Measurements from ENCODE around the gene MAF. TPM values are rescaled to one million over a fixed set of nuclear protein-coding genes. Genes with fewer than 3 reads are reported as not detected.

The MAF gene
- total RNA-seq, 1 donor from 2014 or later, result 31.4 TPM

GRCh38 chr16:79595931-79596450 is 4.5 kb downstream of the MAF start:
- Mint-ChIP-seq H3K27me3 (ENCODE audit: unreplicated experiment) (peaks cover 4% of the 10 kb centered on the region), H3K4me3 (ENCODE audit: unreplicated experiment) (peak overlapping the region; percentile 76), H3K9me3 (ENCODE audit: unreplicated experiment) (no peaks in the 10 kb centered on the region), H3K4me1 (ENCODE audit: unreplicated experiment) (peaks cover 32% of the 10 kb centered on the region), H3K36me3 (ENCODE audit: low read depth, unreplicated experiment) (peaks cover 6% of the 10 kb centered on the region), H3K27ac (ENCODE audit: unreplicated experiment) (no peak overlapping the region)
- no peak for DNase-seq (ENCODE audit: low spot score)
- no peak for TF ChIP-seq CTCF (IDR thresholded peaks at IDR 0.05; ENCODE audit: unreplicated experiment)

- DNase-seq (ENCODE audit: low spot score), result no peak
- Mint-ChIP-seq H3K4me3 (ENCODE audit: unreplicated experiment) (no peak overlapping the region), H3K27ac (ENCODE audit: unreplicated experiment) (no peak overlapping the region), H3K36me3 (ENCODE audit: low read depth, unreplicated experiment) (peaks cover 6% of the 10 kb centered on the region), H3K27me3 (ENCODE audit: unreplicated experiment) (peaks cover 4% of the 10 kb centered on the region), H3K4me1 (ENCODE audit: unreplicated experiment) (peaks cover 32% of the 10 kb centered on the region), H3K9me3 (ENCODE audit: unreplicated experiment) (no peaks in the 10 kb centered on the region)
- no peak for TF ChIP-seq CTCF (IDR thresholded peaks at IDR 0.05; ENCODE audit: unreplicated experiment)
Observed at GRCh38 chr16:79595231-79595641, 5.3 kb downstream of the MAF start.

GRCh38 chr16:79593754-79594153 is 6.8 kb downstream of the MAF start:
- no peak overlapping the region for H3K27ac Mint-ChIP-seq (ENCODE audit: unreplicated experiment)
- TF ChIP-seq CTCF (IDR thresholded peaks at IDR 0.05; ENCODE audit: unreplicated experiment), result no peak
- peaks cover 34% of the 10 kb centered on the region for H3K4me1 Mint-ChIP-seq (ENCODE audit: unreplicated experiment)
- DNase-seq (ENCODE audit: low spot score), result no peak
- no peak overlapping the region for H3K4me3 Mint-ChIP-seq (ENCODE audit: unreplicated experiment)
- no peaks in the 10 kb centered on the region for H3K9me3 Mint-ChIP-seq (ENCODE audit: unreplicated experiment)
- H3K36me3 Mint-ChIP-seq (ENCODE audit: low read depth, unreplicated experiment), result peaks cover 6% of the 10 kb centered on the region
- H3K27me3 Mint-ChIP-seq (ENCODE audit: unreplicated experiment), result peaks cover 3% of the 10 kb centered on the region

- peaks cover 33% of the 10 kb centered on the region for H3K4me1 Mint-ChIP-seq (ENCODE audit: unreplicated experiment)
- peaks cover 4% of the 10 kb centered on the region for H3K36me3 Mint-ChIP-seq (ENCODE audit: low read depth, unreplicated experiment)
- DNase-seq (ENCODE audit: low spot score), result no peak
- H3K27ac Mint-ChIP-seq (ENCODE audit: unreplicated experiment), result no peak overlapping the region
- TF ChIP-seq CTCF (IDR thresholded peaks at IDR 0.05; ENCODE audit: unreplicated experiment), result no peak
- H3K4me3 Mint-ChIP-seq (ENCODE audit: unreplicated experiment), result no peak overlapping the region
- H3K9me3 Mint-ChIP-seq (ENCODE audit: unreplicated experiment), result no peaks in the 10 kb centered on the region
- H3K27me3 Mint-ChIP-seq (ENCODE audit: unreplicated experiment), result peaks cover 3% of the 10 kb centered on the region
Observed at GRCh38 chr16:79593074-79593531, 7.4 kb downstream of the MAF start.

- no peak for DNase-seq (ENCODE audit: low spot score)
- no peaks in the 10 kb centered on the region for H3K36me3 Mint-ChIP-seq (ENCODE audit: low read depth, unreplicated experiment)
- no peak for TF ChIP-seq CTCF (IDR thresholded peaks at IDR 0.05; ENCODE audit: unreplicated experiment)
- H3K27me3 Mint-ChIP-seq (ENCODE audit: unreplicated experiment), result no peaks in the 10 kb centered on the region
- H3K27ac Mint-ChIP-seq (ENCODE audit: unreplicated experiment), result no peak overlapping the region
- peaks cover 32% of the 10 kb centered on the region for H3K4me1 Mint-ChIP-seq (ENCODE audit: unreplicated experiment)
- no peak overlapping the region for H3K4me3 Mint-ChIP-seq (ENCODE audit: unreplicated experiment)
- H3K9me3 Mint-ChIP-seq (ENCODE audit: unreplicated experiment), result no peaks in the 10 kb centered on the region
Observed at GRCh38 chr16:79592186-79592585, 8.4 kb downstream of the MAF start.
